ENCODE measurements around the gene TRIM23.
A peak's percentile ranks its signal among the peaks of the same experiment; 100 is the strongest.

Gene TRIM23

DNA sequence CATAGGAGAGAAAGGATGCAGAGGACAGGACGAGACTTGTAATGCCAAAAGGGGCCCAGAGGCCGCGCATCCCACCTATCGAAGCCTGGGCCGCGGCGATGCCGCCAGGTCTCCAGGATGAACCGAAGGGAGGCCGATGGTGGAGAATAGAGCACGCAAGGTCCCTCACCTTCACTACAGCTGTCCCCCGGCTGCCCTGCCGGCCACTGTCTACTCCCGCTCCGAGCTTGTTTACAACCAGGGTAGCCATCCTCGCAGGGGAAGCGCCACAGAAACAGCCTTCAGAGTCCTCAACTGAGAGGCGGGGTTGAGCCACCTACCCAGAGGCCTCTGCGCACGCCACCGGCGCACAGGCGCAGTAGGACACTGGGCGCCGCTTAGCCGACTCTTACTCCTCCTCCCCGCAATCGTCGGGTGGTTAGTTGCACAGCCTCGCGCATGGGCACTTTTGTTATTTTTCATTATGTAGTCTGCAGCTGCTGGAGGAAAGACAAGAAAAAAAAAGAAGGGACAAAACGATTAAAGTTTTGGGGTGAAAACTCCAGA is at the start of gene TRIM23:
Gene TRIM23 (minus strand): TSS at position 309 of the 546 bp plus-strand sequence. CDS start 59 bp downstream, at position 250.
- Histone ChIP-seq H3K27me3 (replicated peaks; ENCODE audit: insufficient read depth, low read length) (no peaks in the 10 kb centered on the region), H3K27ac (ENCODE audit: low read length) (peak within 1 kb of the TSS; percentile 87), H3K9me3 (replicated peaks; ENCODE audit: insufficient read depth, low read length) (no peaks in the 10 kb centered on the region), H3K4me1 (ENCODE audit: low read length) (peaks cover 16% of the 10 kb centered on the region; the same call in 1 of the 2 replicates), H4K20me1 (ENCODE audit: insufficient read depth, low read length) (no peaks in the 10 kb centered on the region), H3K4me2 (ENCODE audit: low read depth, low read length) (peak within 1 kb of the TSS; percentile 97), H3K36me3 (replicated peaks; ENCODE audit: insufficient read depth, low read length) (no peaks in the 10 kb centered on the region; the same call in 1 of the 2 replicates), H3K9ac (ENCODE audit: low read length) (peak within 1 kb of the TSS; percentile 83), H3K79me2 (ENCODE audit: low read length) (peaks cover 85% of the 10 kb centered on the region), H3K9me2 (replicated peaks; ENCODE audit: insufficient read depth, low read length) (no peaks in the 10 kb centered on the region), H3K4me3 (ENCODE audit: low read length) (peak within 1 kb of the TSS; percentile 97), H2AFZ (ENCODE audit: low read length) (peak within 1 kb of the TSS; percentile 91), H3F3A (ENCODE audit: insufficient read depth, low read length) (0 out of 2 replicates have a peak, but pooled peaks cover 5% of the 10 kb centered on the region)
- no peak for TF ChIP-seq EZH2 (optimal IDR thresholded peaks at IDR 0.05; ENCODE audit: low read depth, low read length)
- TF ChIP-seq EZH2phosphoT487 (IDR thresholded peaks at IDR 0.05; ENCODE audit: low read length): no peak
- TF ChIP-seq, protein P1, sequence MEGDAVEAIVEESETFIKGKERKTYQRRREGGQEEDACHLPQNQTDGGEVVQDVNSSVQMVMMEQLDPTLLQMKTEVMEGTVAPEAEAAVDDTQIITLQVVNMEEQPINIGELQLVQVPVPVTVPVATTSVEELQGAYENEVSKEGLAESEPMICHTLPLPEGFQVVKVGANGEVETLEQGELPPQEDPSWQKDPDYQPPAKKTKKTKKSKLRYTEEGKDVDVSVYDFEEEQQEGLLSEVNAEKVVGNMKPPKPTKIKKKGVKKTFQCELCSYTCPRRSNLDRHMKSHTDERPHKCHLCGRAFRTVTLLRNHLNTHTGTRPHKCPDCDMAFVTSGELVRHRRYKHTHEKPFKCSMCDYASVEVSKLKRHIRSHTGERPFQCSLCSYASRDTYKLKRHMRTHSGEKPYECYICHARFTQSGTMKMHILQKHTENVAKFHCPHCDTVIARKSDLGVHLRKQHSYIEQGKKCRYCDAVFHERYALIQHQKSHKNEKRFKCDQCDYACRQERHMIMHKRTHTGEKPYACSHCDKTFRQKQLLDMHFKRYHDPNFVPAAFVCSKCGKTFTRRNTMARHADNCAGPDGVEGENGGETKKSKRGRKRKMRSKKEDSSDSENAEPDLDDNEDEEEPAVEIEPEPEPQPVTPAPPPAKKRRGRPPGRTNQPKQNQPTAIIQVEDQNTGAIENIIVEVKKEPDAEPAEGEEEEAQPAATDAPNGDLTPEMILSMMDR (IDR thresholded peaks at IDR 0.05; ENCODE audit: low read length): no peak
- DNase-seq: peak; percentile 96

DNA sequence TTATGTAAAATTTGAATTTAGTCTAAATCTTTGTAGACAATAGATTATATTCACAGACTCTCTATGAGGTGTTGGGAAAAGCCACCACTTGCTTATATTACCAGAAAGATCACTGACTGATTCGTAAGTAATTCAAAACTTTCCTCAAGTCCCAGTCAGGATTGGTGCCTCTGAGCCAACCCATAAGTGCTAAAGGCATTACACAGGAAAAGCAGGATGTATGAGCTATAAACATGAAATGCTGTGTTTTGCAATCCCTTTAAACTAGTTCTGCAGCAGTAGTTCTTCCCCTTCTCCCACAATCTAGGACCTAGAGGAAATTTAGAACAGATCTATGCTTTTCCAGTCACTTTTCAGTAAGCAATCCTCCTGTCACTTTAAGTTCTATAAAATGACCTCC is 48.7 kb upstream of the TRIM23 start:
- H3F3A ChIP-seq (ENCODE audit: insufficient read depth, low read length): no peaks in the 10 kb centered on the region
- no peak overlapping the region for H3K27ac ChIP-seq (ENCODE audit: low read length)
- H3K9me3 ChIP-seq (replicated peaks; ENCODE audit: insufficient read depth, low read length): no peaks in the 10 kb centered on the region
- H3K4me2 ChIP-seq (ENCODE audit: low read depth, low read length): no peak overlapping the region
- no peaks in the 10 kb centered on the region for H3K27me3 ChIP-seq (replicated peaks; ENCODE audit: insufficient read depth, low read length)
- no peaks in the 10 kb centered on the region for H3K79me2 ChIP-seq (ENCODE audit: low read length)
- H3K4me1 ChIP-seq (ENCODE audit: low read length): no peaks in the 10 kb centered on the region
- no peaks in the 10 kb centered on the region for H4K20me1 ChIP-seq (ENCODE audit: insufficient read depth, low read length)
- H3K9ac ChIP-seq (ENCODE audit: low read length): no peak overlapping the region
- H3K4me3 ChIP-seq (ENCODE audit: low read length): no peak overlapping the region
- H3K9me2 ChIP-seq (replicated peaks; ENCODE audit: insufficient read depth, low read length): no peaks in the 10 kb centered on the region
- TF ChIP-seq EZH2 (optimal IDR thresholded peaks at IDR 0.05; ENCODE audit: low read depth, low read length) (no peak), EZH2phosphoT487 (IDR thresholded peaks at IDR 0.05; ENCODE audit: low read length) (no peak)
- TF ChIP-seq, protein P1 (IDR thresholded peaks at IDR 0.05; ENCODE audit: low read length): no peak
- no peak overlapping the region for H2AFZ ChIP-seq (ENCODE audit: low read length)
- no peaks in the 10 kb centered on the region for H3K36me3 ChIP-seq (replicated peaks; ENCODE audit: insufficient read depth, low read length)
- no peak for DNase-seq

DNA sequence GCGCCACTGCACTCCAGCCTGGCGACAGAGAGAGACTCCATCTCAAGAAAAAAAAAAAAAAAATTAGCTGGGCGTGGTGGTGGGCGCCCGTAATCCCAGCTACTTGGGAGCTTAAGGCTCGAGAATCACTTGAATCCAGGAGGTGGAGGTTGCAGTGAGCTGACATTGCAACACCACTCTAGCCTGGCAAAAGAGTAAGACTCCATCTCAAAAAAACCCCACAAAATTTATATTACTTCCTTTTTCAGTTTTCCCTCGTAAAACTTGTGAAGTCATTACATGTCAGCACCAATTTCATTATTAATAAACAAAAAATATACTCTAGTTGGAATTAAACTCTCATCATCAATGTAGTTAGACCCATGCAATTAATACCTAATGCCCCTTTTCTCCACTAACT is 44.6 kb upstream of the TRIM23 start:
- no peaks in the 10 kb centered on the region for H3K9me2 ChIP-seq (replicated peaks; ENCODE audit: insufficient read depth, low read length)
- H2AFZ ChIP-seq (ENCODE audit: low read length): no peak overlapping the region
- H3K4me2 ChIP-seq (ENCODE audit: low read depth, low read length): no peak overlapping the region
- H3K4me1 ChIP-seq (ENCODE audit: low read length): no peaks in the 10 kb centered on the region
- no peak overlapping the region for H3K4me3 ChIP-seq (ENCODE audit: low read length)
- H3K27me3 ChIP-seq (replicated peaks; ENCODE audit: insufficient read depth, low read length): no peaks in the 10 kb centered on the region
- DNase-seq: no peak
- no peaks in the 10 kb centered on the region for H4K20me1 ChIP-seq (ENCODE audit: insufficient read depth, low read length)
- no peaks in the 10 kb centered on the region for H3K36me3 ChIP-seq (replicated peaks; ENCODE audit: insufficient read depth, low read length)
- TF ChIP-seq, protein P1 (IDR thresholded peaks at IDR 0.05; ENCODE audit: low read length): no peak
- no peak for TF ChIP-seq EZH2 (optimal IDR thresholded peaks at IDR 0.05; ENCODE audit: low read depth, low read length)
- no peak for TF ChIP-seq EZH2phosphoT487 (IDR thresholded peaks at IDR 0.05; ENCODE audit: low read length)
- no peaks in the 10 kb centered on the region for H3F3A ChIP-seq (ENCODE audit: insufficient read depth, low read length)
- no peaks in the 10 kb centered on the region for H3K79me2 ChIP-seq (ENCODE audit: low read length)
- H3K9ac ChIP-seq (ENCODE audit: low read length): no peak overlapping the region
- no peaks in the 10 kb centered on the region for H3K9me3 ChIP-seq (replicated peaks; ENCODE audit: insufficient read depth, low read length)
- H3K27ac ChIP-seq (ENCODE audit: low read length): no peak overlapping the region

Measured in MM.1S (cell line).